Right lobe of liver (tissue), 6 donors: ENCODE measurements around the gene DOLPP1. TPM values are rescaled to one million over a fixed set of nuclear protein-coding genes. Genes with fewer than 3 reads are reported as not detected.

Experiments used
- ATAC-seq, 4 donors: fragments of 200-7000 bp; cut with Tn5 transposase; one replicate each; pipeline ENCODE4 v1.9.1; 2020; ENCODE audit warnings: mild to moderate bottlenecking in 4 of 4, moderate library complexity in 4 of 4
- DNase-seq, 3 donors: peaks; one replicate each; pipeline ENCODE4 v3.0.0-alpha.2; 2020
- H3K27ac ChIP-seq, 3 donors: fragments of 200-600 bp; one replicate each; pipeline ENCODE4 v1.8.0; 2022
- H3K27me3 ChIP-seq, 2 donors: fragments of 200-600 bp; one replicate each; pipeline ENCODE4 v1.8.0; 2022
- H3K36me3 ChIP-seq, 4 donors: fragments of 200-600 bp; sonication (generic) in 1 of 4; one replicate each; pipeline versions ENCODE4 v1.5.1 to v1.8.0; 2017 to 2022; ENCODE audit warnings: control low read depth in 1 of 4
- H3K4me1 ChIP-seq, 4 donors: fragments of 200-600 bp; sonication (generic) in 1 of 4; one replicate each; pipeline versions ENCODE4 v1.5.1 to v1.8.0; 2017 to 2022; ENCODE audit warnings: control low read depth in 1 of 4
- H3K4me3 ChIP-seq, 3 donors: fragments of 200-600 bp; one replicate each; pipeline ENCODE4 v1.8.0; 2022
- H3K9me3 ChIP-seq, 4 donors: fragments of 200-600 bp; sonication (generic) in 1 of 4; one replicate each; pipeline versions ENCODE4 v1.5.1 to v1.8.0; 2017 to 2022; ENCODE audit warnings: control low read depth in 1 of 4
- POLR2A ChIP-seq: fragments of 450-650 bp; IDR thresholded peaks from one replicate; pipeline ENCODE4 v1.6.1; 2017; ENCODE audit warnings: antibody characterized with exemption, mild to moderate bottlenecking
- whole genome bisulfite sequencing: methylation state at CpG from one replicate; pipeline ENCODE4 v1.1.6; 2018; ENCODE audit warnings: low coverage, low lambda C conversion rate; ENCODE audit not compliant: insufficient coverage; ENCODE audit errors: missing lambda C conversion rate; 5-methylcytosine and 5-hydroxymethylcytosine counted together
- intact Hi-C, 2 donors: fragments of 100-400 bp; cut with DNase I; formaldehyde crosslinking; loops; one replicate each; pipeline versions ENCODE4 v1.11.2 to v1.14.1; 2022
- total RNA-seq, 6 experiments: library from RNA; depleted of rRNA in 2 of 6; stranded (reverse); fragments of >200 nt in 2 of 6; fragmentation: NEBNext Ultra II Directional in 3 of 6; extraction: Animal tissue kit (Norgen Biotek cat#: 25700) in 3 of 6; gene quantifications; one replicate each; pipeline versions ENCODE4 v1.1.0 to v1.2.4, GENCODE V29; 2016 to 2023
- TF ChIP-seq, protein P1 (sequence below), 4 donors: fragments of 200-600 bp in 3 of 4; fragments of 450-650 bp in 1 of 4; IDR thresholded peaks; one replicate each; pipeline versions ENCODE4 v1.5.1 to v1.8.0; 2016 to 2022; ENCODE audit warnings: antibody characterized with exemption in 4 of 4, mild to moderate bottlenecking in 2 of 4
- donor health status: DM: no; HTN: yes; CAD: no.
- donor health status: DM: no; HTN: no; CAD: no.
- donor health status: DM: no; HTN: no; CAD: no.
- donor health status: DM: no; HTN: yes; CAD: no.
- donor health status: DM: no; HTN: yes; CAD: no.

The DOLPP1 gene
- total RNA-seq, 6 experiments from 2014 or later = 10.1 to 16.8 (median 13.3) TPM

DNA sequence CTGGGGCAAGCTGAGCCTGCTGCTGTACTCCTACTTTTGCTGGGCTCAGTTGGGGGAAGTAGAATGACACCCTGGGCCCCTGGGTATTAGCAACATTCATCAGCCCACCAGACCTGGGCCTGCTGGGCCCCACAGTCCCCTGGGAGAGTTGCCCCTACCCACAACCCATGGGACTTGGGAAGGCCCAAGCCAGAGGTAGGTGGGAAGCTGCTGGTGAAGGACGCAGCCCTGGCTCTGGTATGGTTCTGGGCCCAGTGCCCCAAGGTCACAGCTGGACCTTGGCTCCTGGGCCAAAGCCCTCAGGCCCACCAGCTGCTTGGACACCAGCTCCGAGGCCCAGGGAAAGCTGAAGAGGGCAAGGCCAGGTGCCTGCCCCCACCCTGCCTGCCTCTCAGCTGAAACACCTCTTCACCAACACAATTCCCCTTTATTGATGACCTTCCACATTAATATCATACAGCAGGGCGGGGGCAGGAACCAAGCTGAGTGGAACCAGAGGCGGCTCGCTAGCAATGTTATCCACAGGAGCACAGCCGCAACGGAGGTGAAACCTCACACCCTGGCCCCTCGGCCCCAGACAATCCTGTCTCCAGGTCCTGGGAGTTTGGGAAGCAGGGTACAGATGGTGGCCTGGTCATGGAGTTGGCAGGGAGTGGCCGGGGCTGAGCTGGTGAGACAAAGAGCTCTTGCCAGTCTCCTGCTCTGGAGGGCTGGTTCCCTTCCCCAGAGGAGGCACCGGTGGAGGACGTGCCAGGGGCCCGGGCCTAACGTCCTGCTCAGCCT lies 13.7 kb downstream of the DOLPP1 start:
- H3K9me3 ChIP-seq = no peaks in the 10 kb centered on the region
- DNase-seq (peak in 1 of 3 donors; percentile 47), ATAC-seq (peak in 3 of 4 donors; percentile 11 to 34 (median 32))
- no CpG with 5 or more reads among the region's 13 CpGs for WGBS
- H3K4me3 ChIP-seq = no peak overlapping the region
- H3K27me3 ChIP-seq = no peaks in the 10 kb centered on the region
- intact Hi-C loops = no loop called here
- TF ChIP-seq, protein P1, sequence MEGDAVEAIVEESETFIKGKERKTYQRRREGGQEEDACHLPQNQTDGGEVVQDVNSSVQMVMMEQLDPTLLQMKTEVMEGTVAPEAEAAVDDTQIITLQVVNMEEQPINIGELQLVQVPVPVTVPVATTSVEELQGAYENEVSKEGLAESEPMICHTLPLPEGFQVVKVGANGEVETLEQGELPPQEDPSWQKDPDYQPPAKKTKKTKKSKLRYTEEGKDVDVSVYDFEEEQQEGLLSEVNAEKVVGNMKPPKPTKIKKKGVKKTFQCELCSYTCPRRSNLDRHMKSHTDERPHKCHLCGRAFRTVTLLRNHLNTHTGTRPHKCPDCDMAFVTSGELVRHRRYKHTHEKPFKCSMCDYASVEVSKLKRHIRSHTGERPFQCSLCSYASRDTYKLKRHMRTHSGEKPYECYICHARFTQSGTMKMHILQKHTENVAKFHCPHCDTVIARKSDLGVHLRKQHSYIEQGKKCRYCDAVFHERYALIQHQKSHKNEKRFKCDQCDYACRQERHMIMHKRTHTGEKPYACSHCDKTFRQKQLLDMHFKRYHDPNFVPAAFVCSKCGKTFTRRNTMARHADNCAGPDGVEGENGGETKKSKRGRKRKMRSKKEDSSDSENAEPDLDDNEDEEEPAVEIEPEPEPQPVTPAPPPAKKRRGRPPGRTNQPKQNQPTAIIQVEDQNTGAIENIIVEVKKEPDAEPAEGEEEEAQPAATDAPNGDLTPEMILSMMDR (IDR thresholded peaks at IDR 0.05) = no peak
- no peak for TF ChIP-seq POLR2A
- H3K36me3 ChIP-seq = peaks cover 0 to 35% (median 17%) of the 10 kb centered on the region in 4 donors
- no peak overlapping the region for H3K27ac ChIP-seq
- H3K4me1 ChIP-seq = peaks cover 0 to 15% (median 5%) of the 10 kb centered on the region in 4 donors

DNA sequence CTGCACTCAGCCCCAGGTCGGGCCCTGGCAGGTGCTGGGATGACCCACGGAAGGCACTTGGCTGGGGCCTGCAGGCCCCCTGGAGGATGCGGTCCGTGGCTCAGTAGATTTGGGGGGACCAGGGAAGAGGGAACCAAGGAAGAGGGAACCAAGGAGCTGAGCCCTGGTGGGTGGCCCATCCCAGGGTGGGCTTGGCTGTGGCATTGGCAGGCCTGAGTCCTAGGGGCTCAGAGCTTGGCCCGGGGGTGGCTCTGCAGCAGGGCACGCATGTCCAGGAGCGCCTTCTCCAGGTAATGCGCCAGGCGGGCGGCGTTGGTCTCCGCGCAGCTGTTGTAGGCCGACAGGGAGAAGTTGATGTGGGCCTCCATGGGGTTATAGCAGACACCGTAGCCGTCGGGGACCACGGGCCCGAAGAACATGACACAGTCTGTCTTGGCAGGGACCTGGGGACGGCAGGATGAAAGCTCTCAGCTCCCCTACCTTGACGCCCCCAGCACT lies 14.3 kb downstream of the DOLPP1 start:
- TF ChIP-seq, protein P1 (IDR thresholded peaks at IDR 0.05) = no peak
- TF ChIP-seq POLR2A = no peak
- H3K36me3 ChIP-seq = peaks cover 0 to 41% (median 17%) of the 10 kb centered on the region in 4 donors
- no peaks in the 10 kb centered on the region for H3K27me3 ChIP-seq
- no peak overlapping the region for H3K4me3 ChIP-seq
- peak in 1 of 3 donors; percentile 44 for DNase-seq
- ATAC-seq = no peak
- H3K9me3 ChIP-seq = no peaks in the 10 kb centered on the region
- peaks cover 0 to 9% (median 2%) of the 10 kb centered on the region in 4 donors for H3K4me1 ChIP-seq
- no peak overlapping the region for H3K27ac ChIP-seq
- 98% methylated on average over 13 of the region's 21 CpGs for WGBS
- intact Hi-C loops = no loop called here

DNA sequence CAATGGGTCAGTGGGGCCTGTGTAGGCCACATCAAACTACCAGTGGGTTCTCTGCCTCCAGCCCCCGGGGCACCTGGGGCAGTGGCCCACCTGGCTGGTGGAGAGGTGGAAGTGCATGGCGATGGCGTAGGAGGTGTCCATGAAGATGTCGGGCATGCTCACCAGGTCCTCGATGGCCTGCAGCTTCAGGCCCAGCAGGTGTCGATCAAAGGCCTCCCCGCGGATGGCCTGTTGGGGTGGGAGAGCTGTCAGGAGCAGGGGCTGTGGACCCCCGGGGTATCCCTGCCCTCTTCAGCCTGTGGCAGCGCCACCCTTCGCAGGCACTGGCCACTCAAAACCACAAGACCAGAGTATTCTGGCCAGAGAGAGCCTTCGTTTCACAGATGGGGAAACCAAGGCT lies 15.0 kb downstream of the DOLPP1 start:
- Histone ChIP-seq H3K27me3 (no peaks in the 10 kb centered on the region), H3K9me3 (no peaks in the 10 kb centered on the region), H3K4me1 (peaks cover 0 to 8% (median 0%) of the 10 kb centered on the region in 4 donors), H3K36me3 (peaks cover 0 to 44% (median 17%) of the 10 kb centered on the region in 4 donors), H3K4me3 (no peak overlapping the region), H3K27ac (no peak overlapping the region)
- TF ChIP-seq, protein P1 (IDR thresholded peaks at IDR 0.05) = no peak
- TF ChIP-seq POLR2A = no peak
- DNase-seq (peak in 1 of 3 donors; percentile 45), ATAC-seq (no peak)
- intact Hi-C loops = no loop called here
- no CpG with 5 or more reads among the region's 12 CpGs for WGBS

DNA sequence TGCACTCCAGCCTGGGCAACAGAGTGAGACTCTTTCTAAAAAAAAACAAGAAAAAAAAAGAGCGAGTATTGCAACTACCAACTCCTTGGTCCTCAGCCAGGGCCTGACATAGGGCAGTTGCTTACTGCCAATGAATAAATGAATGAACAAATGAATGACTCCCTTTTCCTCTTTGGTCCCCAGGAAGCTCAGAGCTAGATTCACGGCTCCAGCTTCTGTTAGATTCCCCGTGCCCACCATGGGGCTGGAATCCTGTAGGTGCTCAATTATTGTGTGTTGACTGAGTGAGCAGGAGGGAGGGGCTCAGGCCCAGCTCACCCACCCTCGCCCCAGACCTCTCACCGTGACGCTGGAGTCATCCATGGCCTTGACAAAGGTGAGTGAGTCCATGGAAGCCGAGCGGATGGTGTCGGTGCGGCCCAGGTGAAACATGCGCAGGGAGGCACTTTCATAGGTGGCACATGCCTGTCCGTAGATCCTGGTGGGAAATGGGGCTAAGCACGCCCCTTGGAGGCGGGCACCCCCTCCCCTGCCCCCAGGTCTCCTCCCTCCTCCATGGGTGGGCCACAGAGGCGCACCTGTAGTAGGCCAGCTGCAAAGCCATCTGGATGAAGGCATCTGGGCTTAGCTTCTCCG lies 16.9 kb downstream of the DOLPP1 start:
- DNase-seq = peak in 1 of 3 donors; percentile 37
- ATAC-seq = no peak
- Histone ChIP-seq H3K36me3 (peaks cover 0 to 44% (median 20%) of the 10 kb centered on the region in 4 donors), H3K27me3 (no peaks in the 10 kb centered on the region), H3K4me3 (no peak overlapping the region), H3K4me1 (peaks cover 0 to 8% (median 0%) of the 10 kb centered on the region in 4 donors), H3K9me3 (no peaks in the 10 kb centered on the region), H3K27ac (no peak overlapping the region)
- TF ChIP-seq, protein P1 (IDR thresholded peaks at IDR 0.05) = no peak
- TF ChIP-seq POLR2A = no peak
- WGBS = 88% methylated on average over 5 of the region's 16 CpGs
- intact Hi-C loops = no loop called here
